ENCODE data around the gene DLEC1. TPM values are rescaled to one million over a fixed set of nuclear protein-coding genes. Genes with fewer than 3 reads are reported as not detected.

The DLEC1 gene
- total and polyA plus RNA-seq, 7 donors = 0.01 to 0.09 (median 0.05) TPM; not detected in 2

DNA sequence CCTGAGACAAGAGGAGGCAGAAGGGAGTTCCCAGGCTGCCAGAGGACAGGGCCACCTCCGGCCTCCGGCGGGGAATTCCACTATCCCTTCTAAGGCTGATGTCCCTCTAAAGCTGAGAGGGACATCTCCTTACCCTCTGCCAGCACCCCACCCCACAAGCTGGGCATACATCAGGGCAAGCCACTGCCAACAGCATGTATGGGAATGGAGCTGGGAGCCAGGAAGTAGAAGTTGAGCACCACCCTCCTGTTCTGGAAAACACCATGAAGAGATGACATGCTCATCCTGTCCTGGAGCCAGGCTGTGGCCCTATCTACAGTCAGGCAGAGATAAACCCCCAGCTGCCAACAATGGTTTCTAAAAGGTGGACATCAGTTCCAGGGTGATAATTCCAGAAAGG is 16.7 kb upstream of the DLEC1 start:
- no peaks in the 10 kb centered on the region for H3K4me1 ChIP-seq
- ATAC-seq (no peak), DNase-seq (peak in 1 of 2 donors; percentile 38)
- H3K4me3 ChIP-seq = no peak overlapping the region
- H3K9me3 ChIP-seq = no peaks in the 10 kb centered on the region
- TF ChIP-seq, protein P1, sequence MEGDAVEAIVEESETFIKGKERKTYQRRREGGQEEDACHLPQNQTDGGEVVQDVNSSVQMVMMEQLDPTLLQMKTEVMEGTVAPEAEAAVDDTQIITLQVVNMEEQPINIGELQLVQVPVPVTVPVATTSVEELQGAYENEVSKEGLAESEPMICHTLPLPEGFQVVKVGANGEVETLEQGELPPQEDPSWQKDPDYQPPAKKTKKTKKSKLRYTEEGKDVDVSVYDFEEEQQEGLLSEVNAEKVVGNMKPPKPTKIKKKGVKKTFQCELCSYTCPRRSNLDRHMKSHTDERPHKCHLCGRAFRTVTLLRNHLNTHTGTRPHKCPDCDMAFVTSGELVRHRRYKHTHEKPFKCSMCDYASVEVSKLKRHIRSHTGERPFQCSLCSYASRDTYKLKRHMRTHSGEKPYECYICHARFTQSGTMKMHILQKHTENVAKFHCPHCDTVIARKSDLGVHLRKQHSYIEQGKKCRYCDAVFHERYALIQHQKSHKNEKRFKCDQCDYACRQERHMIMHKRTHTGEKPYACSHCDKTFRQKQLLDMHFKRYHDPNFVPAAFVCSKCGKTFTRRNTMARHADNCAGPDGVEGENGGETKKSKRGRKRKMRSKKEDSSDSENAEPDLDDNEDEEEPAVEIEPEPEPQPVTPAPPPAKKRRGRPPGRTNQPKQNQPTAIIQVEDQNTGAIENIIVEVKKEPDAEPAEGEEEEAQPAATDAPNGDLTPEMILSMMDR (IDR thresholded peaks at IDR 0.05) = no peak
- no peak overlapping the region for H3K27ac ChIP-seq
- WGBS, 3 donors = 45 to 59% (median 56%) methylated on average over 3 of the region's 3 CpGs
- no peaks in the 10 kb centered on the region for H3K27me3 ChIP-seq (ENCODE audit: insufficient read depth in 3 of 3, low read length in 2 of 3)
- peaks cover 0 to 15% of the 10 kb centered on the region in 2 donors for H3K36me3 ChIP-seq (ENCODE audit: insufficient read depth in 1 of 2, low read depth in 1 of 2)
- intact Hi-C loops (cut with DNase I) = no loop called here

DNA sequence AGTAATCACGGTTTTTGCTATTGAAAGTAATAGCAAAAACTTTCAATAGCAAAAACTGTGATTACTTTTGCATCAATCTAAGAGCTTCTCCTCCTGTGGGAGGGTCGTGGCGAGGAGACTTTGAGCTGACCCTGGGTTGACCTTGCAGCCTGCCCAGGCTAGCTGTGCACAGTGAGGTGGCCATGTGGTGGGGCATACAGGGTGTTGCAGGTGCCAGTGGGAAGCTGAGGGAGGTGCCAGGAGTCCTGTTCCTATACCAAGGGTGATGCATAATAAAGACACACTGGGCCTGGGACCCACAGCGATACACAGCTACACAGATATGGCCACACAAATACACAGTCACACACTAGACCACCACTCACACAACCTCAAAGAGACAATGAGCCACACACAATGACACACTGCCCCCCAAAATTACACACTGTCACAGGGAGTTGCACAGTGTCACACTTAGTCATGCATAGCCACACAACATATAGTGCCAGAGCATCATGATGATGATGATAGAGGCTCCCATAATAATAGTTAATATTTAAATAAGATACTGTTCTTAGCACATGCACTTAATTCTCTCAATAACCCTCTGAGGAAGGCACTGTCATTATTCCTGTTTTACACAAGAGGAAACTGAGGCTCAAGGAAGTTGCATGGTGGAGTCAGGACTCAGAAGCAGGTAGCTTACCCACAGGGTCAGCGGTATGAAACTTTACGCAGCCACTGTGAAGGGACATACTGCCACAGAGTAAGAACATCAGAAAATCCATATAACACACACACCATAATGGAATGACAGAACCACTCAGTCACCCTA is 15.9 kb upstream of the DLEC1 start:
- DNase-seq = peak in 1 of 2 donors; percentile 37
- no peaks in the 10 kb centered on the region for H3K9me3 ChIP-seq
- no peaks in the 10 kb centered on the region for H3K27me3 ChIP-seq (ENCODE audit: insufficient read depth in 3 of 3, low read length in 2 of 3)
- peak overlapping the region; percentile 65 for H3K4me3 ChIP-seq
- WGBS, 3 donors = 79 to 91% (median 80%) methylated on average over 6 of the region's 6 CpGs
- no peak for ATAC-seq
- intact Hi-C loops (cut with DNase I) = no loop called here
- TF ChIP-seq, protein P1 (IDR thresholded peaks at IDR 0.05) = no peak
- H3K4me1 ChIP-seq = no peaks in the 10 kb centered on the region
- H3K36me3 ChIP-seq (ENCODE audit: insufficient read depth in 1 of 2, low read depth in 1 of 2) = peaks cover 0 to 9% of the 10 kb centered on the region in 2 donors
- no peak overlapping the region for H3K27ac ChIP-seq

DNA sequence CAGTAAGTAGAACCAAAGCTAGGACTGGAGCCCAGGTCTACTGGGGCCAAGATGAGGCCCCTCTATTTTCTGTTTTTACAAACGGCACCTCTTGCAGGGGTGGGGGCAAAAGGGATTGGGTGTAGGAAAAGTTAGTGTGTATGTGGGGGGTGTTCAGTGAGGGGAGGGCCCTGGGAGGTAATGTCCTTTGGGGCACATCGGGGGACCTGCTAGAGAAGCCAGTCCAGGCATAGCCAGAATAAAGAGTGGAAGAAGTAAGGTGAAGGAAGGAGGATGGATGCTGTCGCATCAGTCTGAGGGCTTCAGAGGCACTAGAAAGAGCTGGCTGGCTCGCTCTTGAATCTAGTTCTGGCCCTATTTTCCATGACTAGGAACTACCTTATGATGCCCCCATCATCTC is 12.2 kb upstream of the DLEC1 start:
- TF ChIP-seq, protein P1 (IDR thresholded peaks at IDR 0.05) = no peak
- intact Hi-C loops (cut with DNase I) = no loop called here
- ATAC-seq (no peak), DNase-seq (no peak)
- Histone ChIP-seq H3K27me3 (ENCODE audit: insufficient read depth in 3 of 3, low read length in 2 of 3) (peaks cover 0 to 5% (median 4%) of the 10 kb centered on the region in 3 donors), H3K9me3 (no peaks in the 10 kb centered on the region), H3K27ac (no peak overlapping the region), H3K4me1 (peaks cover 5% of the 10 kb centered on the region), H3K36me3 (ENCODE audit: insufficient read depth in 1 of 2, low read depth in 1 of 2) (no peaks in the 10 kb centered on the region), H3K4me3 (no peak overlapping the region)
- 66 to 78% (median 73%) methylated on average over 4 of the region's 4 CpGs for WGBS, 3 donors

DNA sequence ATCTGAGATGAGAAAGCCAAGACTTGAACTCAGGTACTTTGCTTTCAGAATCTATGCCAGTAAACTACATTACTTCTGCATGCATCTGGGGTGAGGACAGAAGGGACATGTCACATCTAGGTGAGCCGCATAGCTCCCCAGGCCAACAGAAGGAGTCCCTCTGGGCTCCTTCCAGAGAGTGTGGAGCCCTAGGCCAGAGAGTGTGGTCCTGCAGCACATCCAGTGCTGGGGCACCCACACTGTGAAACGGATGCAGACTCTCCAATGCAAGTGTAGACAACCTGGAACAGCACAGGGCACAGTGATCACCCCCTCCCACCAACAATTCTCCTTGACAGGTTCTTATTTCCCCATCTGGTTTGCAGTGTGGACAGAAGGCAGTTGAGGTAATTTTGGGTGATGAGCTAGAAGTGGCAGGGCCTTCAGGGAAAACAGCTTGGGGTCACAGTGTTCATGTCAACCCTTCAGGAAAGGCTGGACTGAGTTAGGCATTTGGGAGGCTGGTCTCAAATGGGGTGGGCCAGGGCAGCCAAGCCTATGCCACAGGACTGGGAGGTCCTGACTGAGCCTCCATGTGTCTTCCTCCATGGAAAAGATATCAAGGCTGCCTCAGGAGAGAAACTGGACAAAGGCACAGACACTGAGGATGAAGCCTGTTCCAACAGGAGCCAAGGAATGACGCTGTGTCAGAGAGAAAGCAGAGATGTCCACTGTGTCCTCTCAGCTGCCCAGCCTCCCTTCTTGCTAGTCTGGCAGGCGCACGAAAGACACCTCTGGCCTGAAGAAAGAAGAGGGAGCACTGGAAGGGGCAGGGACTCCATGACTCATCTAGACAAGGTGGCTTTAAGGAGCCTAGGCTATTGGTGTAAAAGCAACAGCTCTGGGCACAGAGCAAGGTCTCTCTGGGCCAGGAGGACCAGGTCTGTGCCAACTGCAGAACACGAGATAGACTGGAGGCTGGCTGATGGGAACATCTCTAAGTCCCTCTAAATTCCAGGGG is 11.2 kb upstream of the DLEC1 start:
- Histone ChIP-seq H3K4me3 (no peak overlapping the region), H3K27me3 (ENCODE audit: insufficient read depth in 3 of 3, low read length in 2 of 3) (peaks cover 0 to 5% (median 4%) of the 10 kb centered on the region in 3 donors), H3K36me3 (ENCODE audit: insufficient read depth in 1 of 2, low read depth in 1 of 2) (no peaks in the 10 kb centered on the region), H3K4me1 (peaks cover 5% of the 10 kb centered on the region), H3K9me3 (no peaks in the 10 kb centered on the region), H3K27ac (peak overlapping the region; percentile 4)
- ATAC-seq (no peak), DNase-seq (no peak)
- 81 to 94% (median 92%) methylated on average over 6 of the region's 6 CpGs for WGBS, 3 donors
- intact Hi-C loops (cut with DNase I) = no loop called here
- TF ChIP-seq, protein P1 (IDR thresholded peaks at IDR 0.05) = no peak

All from psoas muscle (tissue), 8 donors.